T-helper 2 cell treated with Interferon-gamma antibody and Interleukin-4, amounts not matched to agents 5 μg/mL and 100 μg/mL, for 36 hours (primary cell): ENCODE data around the gene EPB42.

Source experiments
- DNase-seq: peaks from one replicate; pipeline ENCODE4 v3.0.0; 2021; ENCODE audit warnings: low spot score
- H3K27ac Mint-ChIP-seq: one replicate; pipeline ENCODE4 v1.8.0; 2021; ENCODE audit warnings: mild to moderate bottlenecking, mixed read lengths
- H3K27me3 Mint-ChIP-seq: one replicate; pipeline ENCODE4 v1.8.0; 2021; ENCODE audit warnings: low read depth, mixed read lengths
- H3K36me3 Mint-ChIP-seq: one replicate; pipeline ENCODE4 v1.8.0; 2021; ENCODE audit warnings: low read depth, mixed read lengths
- H3K4me1 Mint-ChIP-seq: one replicate; pipeline ENCODE4 v1.8.0; 2021; ENCODE audit warnings: low read depth, mixed read lengths
- H3K4me3 Mint-ChIP-seq: one replicate; pipeline ENCODE4 v1.8.0; 2022; ENCODE audit warnings: mild to moderate bottlenecking, moderate library complexity, mixed read lengths
- H3K9me3 Mint-ChIP-seq: one replicate; pipeline ENCODE4 v1.8.0; 2021; ENCODE audit warnings: mixed read lengths

Gene EPB42

DNA sequence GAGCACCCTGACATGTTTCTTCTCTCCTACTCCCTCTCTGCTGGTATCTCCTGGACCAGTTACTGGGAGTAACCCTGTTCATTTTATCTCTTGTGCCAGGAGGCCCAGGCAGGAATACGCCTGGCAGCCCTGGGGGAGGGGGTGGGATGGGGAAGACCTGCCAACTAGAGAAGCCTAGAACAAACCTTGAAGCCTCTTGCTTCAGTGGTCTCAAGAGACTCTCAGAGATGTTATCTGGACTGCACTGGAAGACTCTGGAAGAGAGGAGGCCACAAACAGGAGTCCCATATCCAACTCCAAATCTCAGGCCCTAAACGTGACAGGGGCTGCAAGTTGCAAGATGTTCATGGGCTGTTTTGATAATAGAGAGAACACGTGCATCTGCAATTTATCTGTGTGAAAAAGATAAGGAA, at the start of gene EPB42:
EPB42 (minus strand) TSS at position 28 of the 413 bp plus-strand sequence. CDS start 193 bp downstream, outside the sequence.
- no peak within 1 kb of the TSS for H3K27ac Mint-ChIP-seq
- no peak within 1 kb of the TSS for H3K4me3 Mint-ChIP-seq
- peaks cover 5% of the 10 kb centered on the region for H3K4me1 Mint-ChIP-seq
- peaks cover 4% of the 10 kb centered on the region for H3K9me3 Mint-ChIP-seq
- H3K27me3 Mint-ChIP-seq, result peaks cover 18% of the 10 kb centered on the region
- no peaks in the 10 kb centered on the region for H3K36me3 Mint-ChIP-seq
- DNase-seq, result no peak

DNA sequence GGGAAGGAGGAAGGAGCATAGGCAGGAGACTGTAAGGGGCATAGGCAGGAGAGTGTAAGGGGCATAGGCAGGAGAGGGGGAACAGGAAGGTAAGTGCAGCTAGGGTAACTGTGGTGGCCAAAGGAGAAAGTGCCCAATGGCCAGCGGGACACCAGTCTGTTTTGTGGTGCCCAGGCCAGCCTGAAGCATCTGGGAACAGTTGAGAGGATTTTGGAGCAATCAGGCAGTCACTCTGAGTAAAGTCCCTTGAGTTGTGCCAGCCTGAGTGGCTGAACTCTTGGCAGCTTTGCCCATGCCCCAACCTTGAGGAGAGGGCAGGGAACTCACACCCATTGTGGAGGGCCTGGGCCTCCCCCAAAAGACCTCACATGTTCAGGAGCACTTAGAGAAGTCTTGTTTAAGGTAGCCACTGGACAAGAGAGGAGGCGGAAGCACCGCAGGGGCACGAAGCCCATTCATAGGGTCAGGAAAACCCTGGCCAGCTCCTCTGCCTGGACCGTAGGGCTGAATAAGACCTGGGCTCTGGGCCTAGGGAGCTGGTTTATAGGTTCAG, 49.4 kb upstream of the EPB42 start:
- peaks cover 14% of the 10 kb centered on the region for H3K27me3 Mint-ChIP-seq
- no peak for DNase-seq
- no peaks in the 10 kb centered on the region for H3K36me3 Mint-ChIP-seq
- no peak overlapping the region for H3K27ac Mint-ChIP-seq
- H3K9me3 Mint-ChIP-seq, result no peaks in the 10 kb centered on the region
- peaks cover 5% of the 10 kb centered on the region for H3K4me1 Mint-ChIP-seq
- H3K4me3 Mint-ChIP-seq, result no peak overlapping the region

DNA sequence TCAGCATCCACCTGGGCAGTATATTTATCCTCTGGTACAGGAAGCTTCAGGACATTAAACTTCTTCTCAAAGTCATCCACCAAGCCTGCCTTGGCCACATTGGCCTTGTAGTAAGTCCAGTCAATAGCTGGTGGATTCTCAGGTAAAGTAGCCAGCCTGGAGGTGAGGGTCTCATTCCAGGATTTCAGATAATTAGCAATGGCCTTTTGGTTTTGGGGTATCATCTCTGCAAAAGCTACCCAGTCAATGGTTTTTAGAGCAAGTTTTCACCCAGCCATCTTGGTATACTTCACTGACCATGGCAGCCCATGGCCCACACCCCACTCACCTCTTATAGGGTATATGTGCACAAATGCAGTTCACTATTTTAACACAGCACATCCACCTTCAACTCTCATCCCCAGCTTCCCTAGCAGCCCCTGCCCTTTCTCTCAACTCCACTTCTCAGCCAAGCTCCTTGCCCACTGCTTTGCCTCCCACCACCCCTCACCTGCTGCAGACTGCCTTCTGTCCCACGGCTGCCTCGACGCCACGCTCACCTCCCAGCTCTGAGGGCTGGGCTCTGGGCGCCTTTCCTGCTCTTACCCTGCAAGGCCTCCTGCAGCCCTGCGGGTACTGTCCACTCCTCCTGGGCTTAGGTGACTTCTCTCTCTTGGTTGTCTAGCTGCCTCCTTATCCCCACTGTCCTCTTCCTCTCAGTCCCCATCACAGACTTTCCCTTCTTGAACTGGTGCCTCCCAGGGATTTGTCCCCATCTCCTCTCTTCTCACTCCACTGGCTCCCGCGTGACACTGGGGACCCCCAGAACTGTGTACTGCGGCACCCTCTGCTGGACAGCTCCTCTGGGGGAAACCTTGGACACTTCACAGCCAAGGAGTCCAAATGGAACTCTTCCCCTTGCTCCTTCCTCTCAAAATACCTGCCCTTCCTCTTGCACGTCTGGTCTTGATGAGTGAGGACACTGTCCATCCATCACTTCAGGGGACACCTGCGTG, 47.6 kb upstream of the EPB42 start:
- Mint-ChIP-seq H3K27ac (no peak overlapping the region), H3K27me3 (peaks cover 19% of the 10 kb centered on the region), H3K4me1 (peaks cover 4% of the 10 kb centered on the region), H3K36me3 (no peaks in the 10 kb centered on the region), H3K9me3 (no peaks in the 10 kb centered on the region), H3K4me3 (no peak overlapping the region)
- no peak for DNase-seq

DNA sequence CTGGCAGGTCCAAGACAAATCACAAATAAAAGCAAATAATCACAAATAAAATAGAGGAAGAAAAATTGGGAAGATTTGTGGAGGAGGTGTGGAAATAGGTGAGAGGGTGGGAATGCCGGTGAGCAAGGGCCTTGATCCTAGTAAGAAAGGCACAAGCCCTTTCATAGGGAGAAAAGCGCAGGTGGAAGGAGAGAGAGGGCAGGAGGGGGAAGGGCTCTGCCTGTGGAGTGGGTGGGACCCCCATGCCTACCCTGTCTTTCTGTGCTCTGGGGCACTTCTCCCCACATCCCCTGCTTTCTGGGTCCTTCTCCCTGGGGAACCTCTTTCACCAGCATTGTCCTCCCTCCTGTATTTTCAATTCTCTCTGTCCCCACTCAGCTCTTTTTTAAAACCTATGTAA, 46.6 kb upstream of the EPB42 start:
- Mint-ChIP-seq H3K27ac (no peak overlapping the region), H3K27me3 (peaks cover 23% of the 10 kb centered on the region), H3K4me3 (no peak overlapping the region), H3K36me3 (no peaks in the 10 kb centered on the region), H3K4me1 (peaks cover 4% of the 10 kb centered on the region), H3K9me3 (no peaks in the 10 kb centered on the region)
- no peak for DNase-seq

DNA sequence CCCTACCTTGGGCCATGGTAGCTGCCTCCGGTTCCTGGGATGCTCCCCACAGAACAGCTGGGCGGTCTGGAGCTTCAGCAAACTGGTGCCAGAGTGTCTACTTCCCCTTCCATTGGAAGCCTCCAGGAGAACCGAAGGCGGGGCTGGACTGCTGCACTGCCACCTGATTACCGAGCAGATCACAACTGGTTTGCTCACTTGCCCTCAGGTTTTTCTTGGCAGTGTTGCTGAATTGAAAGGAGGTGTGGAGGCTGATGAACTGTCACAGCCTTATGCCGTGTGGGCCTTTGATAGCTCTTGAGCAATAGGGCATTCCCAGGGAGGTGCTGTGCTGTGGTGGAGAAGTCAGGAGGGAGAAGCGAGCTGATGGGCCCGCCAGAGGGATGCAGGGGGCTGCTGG, 46.0 kb upstream of the EPB42 start, which contains the start of gene TGM5:
TGM5 (minus strand) TSS at position 95 of the 400 bp plus-strand sequence; CDS start at position 16, 79 bp downstream.
- Mint-ChIP-seq H3K36me3 (no peaks in the 10 kb centered on the region), H3K4me1 (peaks cover 4% of the 10 kb centered on the region), H3K4me3 (no peak within 1 kb of the TSS), H3K27ac (no peak within 1 kb of the TSS), H3K9me3 (no peaks in the 10 kb centered on the region), H3K27me3 (peaks cover 26% of the 10 kb centered on the region)
- DNase-seq, result no peak

DNA sequence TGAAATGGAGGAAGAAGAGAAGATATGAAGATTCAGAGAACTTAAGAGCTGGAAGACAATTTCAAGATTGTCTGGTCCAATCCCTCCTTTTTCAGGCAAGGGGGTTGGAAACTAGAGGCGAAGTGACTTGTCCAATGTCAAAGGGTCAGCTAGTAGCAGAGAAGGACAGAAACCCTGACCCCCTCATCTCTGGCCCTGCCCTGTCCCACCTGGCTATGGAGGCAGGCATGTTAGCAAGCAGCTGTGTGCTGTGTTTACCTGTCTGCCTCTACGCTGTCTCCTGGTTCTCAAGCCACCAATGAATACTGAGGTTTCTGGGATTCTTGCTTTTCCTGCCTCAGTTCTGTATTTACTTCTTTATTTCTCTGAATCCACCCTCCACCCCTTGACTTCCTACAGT, 45.6 kb upstream of the EPB42 start:
- H3K27ac Mint-ChIP-seq, result no peak overlapping the region
- H3K4me3 Mint-ChIP-seq, result no peak overlapping the region
- no peak for DNase-seq

DNA sequence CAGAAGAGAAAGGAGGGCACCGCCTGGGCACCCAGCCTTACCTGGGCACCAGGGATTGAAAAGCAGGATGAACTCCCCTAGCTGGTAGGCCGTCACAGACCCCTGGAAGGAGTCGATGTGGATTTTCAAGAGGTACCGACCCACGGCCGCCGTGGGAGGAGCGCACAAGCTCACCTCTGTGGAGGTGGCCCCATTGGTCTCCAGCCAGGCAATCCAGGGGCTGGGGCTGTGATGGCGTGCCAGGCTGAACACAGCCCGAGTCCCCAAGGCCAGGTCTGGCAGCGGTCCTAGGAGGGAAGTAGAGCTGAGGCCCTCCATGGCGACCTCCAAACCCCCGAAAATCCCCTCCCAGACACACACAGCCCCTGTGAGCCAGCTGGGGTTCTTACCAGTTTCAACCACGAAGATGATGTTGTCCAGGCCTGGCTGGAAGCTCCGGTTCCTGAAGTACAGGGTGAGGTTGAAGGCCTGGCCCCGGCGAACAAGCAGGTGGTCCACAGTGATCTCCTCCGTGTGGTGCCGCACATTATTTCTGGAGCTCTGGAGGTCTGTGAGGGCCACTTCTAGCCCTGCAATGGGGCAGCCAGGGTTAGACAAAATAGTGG, 39.3 kb upstream of the EPB42 start:
- DNase-seq, result no peak
- no peak overlapping the region for H3K27ac Mint-ChIP-seq
- no peaks in the 10 kb centered on the region for H3K9me3 Mint-ChIP-seq
- no peaks in the 10 kb centered on the region for H3K36me3 Mint-ChIP-seq
- H3K4me1 Mint-ChIP-seq, result no peaks in the 10 kb centered on the region
- no peak overlapping the region for H3K4me3 Mint-ChIP-seq
- H3K27me3 Mint-ChIP-seq, result peaks cover 15% of the 10 kb centered on the region

More for the DNA sequence above, 45.6 kb upstream of the EPB42 start:
- Mint-ChIP-seq H3K4me1 (peaks cover 4% of the 10 kb centered on the region), H3K27me3 (peaks cover 27% of the 10 kb centered on the region), H3K9me3 (no peaks in the 10 kb centered on the region), H3K36me3 (no peaks in the 10 kb centered on the region)

DNA sequence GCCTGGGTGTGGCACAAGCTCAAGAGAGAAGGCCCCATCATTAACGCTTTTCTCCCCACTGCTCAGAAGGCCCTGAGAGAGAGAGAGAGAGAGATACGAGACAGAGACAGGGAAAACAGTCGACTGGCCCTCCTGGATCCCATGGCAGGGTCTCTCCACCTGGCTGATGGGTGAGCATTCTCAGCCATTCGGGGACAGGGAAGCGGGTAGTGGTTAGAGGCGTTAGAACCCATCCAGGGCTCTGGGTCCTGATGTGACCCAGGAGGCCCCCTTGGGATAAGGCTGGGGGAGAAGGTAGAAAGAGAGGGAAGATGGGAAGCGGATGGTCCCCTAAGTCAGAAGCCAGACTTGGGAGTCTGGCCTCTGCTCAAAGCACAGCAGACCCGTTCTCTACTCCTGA, 38.0 kb upstream of the EPB42 start:
- no peak overlapping the region for H3K27ac Mint-ChIP-seq
- H3K4me3 Mint-ChIP-seq, result no peak overlapping the region
- H3K9me3 Mint-ChIP-seq, result no peaks in the 10 kb centered on the region
- no peaks in the 10 kb centered on the region for H3K36me3 Mint-ChIP-seq
- H3K27me3 Mint-ChIP-seq, result peaks cover 12% of the 10 kb centered on the region
- no peak for DNase-seq
- peaks cover 3% of the 10 kb centered on the region for H3K4me1 Mint-ChIP-seq

DNA sequence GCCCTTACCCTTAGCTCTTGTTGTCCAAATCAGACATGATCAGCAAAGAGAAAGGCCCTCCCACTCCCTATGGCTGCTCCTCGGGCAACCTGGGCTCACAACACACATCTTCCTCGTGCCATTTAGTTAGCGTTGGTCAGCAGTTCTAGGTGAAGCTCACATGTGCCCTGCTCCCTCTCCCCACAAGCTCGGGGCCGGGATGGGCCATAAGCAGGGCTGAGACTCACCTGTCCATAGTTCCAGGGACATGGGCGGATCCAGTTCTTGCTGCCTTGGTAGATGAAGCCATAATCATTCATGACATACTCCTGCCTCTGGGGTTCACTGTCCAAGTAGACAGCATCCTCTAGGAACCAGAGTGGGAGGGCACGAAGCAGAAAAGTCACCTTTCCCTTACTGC, 35.5 kb upstream of the EPB42 start:
- DNase-seq, result no peak
- no peak overlapping the region for H3K27ac Mint-ChIP-seq
- H3K9me3 Mint-ChIP-seq, result no peaks in the 10 kb centered on the region
- no peaks in the 10 kb centered on the region for H3K27me3 Mint-ChIP-seq
- peaks cover 19% of the 10 kb centered on the region for H3K4me1 Mint-ChIP-seq
- H3K4me3 Mint-ChIP-seq, result no peak overlapping the region
- no peaks in the 10 kb centered on the region for H3K36me3 Mint-ChIP-seq

DNA sequence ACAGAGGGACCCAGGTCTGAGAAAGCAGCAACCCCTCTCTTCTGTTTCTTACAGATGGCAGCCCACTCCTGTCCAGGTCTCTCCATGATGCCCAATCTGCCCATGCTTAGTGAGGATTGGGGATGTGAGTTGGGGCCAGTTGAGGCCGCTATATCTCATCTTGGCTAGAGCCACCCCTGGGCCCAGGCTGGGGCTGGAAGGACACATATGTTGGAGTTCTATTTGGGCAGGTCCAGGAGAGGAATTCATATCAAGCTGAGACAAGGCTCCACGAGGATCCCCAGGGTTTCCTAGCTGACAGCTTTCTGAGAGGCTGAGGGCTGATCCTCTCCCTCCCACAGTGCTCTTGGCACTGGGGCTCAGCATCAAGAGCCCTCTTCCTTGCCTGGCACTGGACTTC, 34.6 kb upstream of the EPB42 start:
- Mint-ChIP-seq H3K27me3 (no peaks in the 10 kb centered on the region), H3K36me3 (no peaks in the 10 kb centered on the region), H3K27ac (no peak overlapping the region), H3K9me3 (no peaks in the 10 kb centered on the region), H3K4me3 (no peak overlapping the region), H3K4me1 (peaks cover 25% of the 10 kb centered on the region)
- no peak for DNase-seq

DNA sequence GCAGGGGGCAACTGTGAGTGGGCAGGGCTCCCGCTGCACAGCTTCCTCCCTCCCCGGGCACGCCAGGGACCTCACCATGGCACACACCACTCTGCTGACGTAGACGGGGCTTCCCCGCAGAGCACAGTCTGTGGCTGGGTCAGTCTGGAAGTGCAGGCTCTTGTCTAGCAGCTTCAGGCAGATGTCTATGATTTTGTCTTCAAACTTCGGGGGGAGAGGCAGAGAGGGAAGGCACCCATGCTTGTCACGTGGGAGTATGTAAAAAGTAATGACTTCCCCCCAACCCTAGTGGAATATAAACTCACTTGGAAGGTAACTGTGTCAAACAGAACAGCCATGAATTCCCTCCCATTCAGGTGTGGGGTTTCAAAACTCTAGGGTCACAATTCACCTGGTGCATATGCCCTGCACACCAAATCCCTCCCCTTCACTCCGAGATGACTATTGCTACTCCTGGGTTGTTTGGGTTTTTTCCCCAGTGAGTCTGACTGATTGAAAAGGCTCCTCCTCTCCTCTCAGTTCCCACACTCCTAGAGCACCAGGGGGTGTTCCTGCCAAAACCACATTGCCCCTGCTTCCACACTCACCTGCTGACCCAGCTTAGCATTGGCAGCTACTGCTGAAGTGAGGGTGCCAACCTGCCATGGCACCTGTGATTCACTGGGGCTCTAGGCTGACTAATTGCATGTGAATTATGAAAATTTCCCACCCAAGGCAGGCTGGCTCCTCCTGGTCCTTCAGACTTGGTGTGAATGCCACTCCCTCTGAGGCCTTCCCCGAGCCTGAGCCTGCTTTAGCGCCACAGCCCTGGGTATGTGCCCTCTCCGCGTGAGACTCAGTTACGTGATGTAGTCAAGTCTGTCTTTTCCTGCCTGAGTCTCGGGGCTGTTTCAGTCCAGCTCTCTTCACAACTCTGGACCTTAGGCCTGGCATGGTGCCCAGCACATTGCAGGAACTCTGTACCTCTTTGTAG, 32.9 kb upstream of the EPB42 start:
- no peaks in the 10 kb centered on the region for H3K36me3 Mint-ChIP-seq
- H3K27me3 Mint-ChIP-seq, result no peaks in the 10 kb centered on the region
- no peak overlapping the region for H3K27ac Mint-ChIP-seq
- no peaks in the 10 kb centered on the region for H3K9me3 Mint-ChIP-seq
- DNase-seq, result no peak
- peaks cover 39% of the 10 kb centered on the region for H3K4me1 Mint-ChIP-seq
- H3K4me3 Mint-ChIP-seq, result no peak overlapping the region

DNA sequence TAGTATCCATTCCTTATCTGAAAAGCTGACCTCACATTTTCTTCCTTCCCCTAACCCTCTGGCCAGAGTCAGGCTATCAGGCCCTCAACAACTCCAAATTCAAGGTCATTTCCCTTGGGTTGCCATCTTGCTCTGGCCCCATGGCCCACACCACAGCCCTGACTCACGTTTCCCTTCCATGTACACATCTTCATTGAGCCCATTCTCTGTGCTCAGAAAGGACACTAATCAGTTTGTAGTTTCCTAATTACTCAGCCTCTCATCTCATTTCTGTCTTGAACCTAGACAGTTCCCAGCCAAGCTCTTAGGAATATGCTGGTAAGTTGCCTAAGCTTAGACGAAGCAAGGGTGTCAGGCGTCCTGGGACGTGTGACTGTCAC, 31.0 kb upstream of the EPB42 start:
- no peaks in the 10 kb centered on the region for H3K27me3 Mint-ChIP-seq
- H3K4me1 Mint-ChIP-seq, result peaks cover 39% of the 10 kb centered on the region
- H3K27ac Mint-ChIP-seq, result peak overlapping the region; percentile 73
- no peaks in the 10 kb centered on the region for H3K36me3 Mint-ChIP-seq
- H3K4me3 Mint-ChIP-seq, result no peak overlapping the region
- H3K9me3 Mint-ChIP-seq, result no peaks in the 10 kb centered on the region
- DNase-seq, result peak; percentile 47

DNA sequence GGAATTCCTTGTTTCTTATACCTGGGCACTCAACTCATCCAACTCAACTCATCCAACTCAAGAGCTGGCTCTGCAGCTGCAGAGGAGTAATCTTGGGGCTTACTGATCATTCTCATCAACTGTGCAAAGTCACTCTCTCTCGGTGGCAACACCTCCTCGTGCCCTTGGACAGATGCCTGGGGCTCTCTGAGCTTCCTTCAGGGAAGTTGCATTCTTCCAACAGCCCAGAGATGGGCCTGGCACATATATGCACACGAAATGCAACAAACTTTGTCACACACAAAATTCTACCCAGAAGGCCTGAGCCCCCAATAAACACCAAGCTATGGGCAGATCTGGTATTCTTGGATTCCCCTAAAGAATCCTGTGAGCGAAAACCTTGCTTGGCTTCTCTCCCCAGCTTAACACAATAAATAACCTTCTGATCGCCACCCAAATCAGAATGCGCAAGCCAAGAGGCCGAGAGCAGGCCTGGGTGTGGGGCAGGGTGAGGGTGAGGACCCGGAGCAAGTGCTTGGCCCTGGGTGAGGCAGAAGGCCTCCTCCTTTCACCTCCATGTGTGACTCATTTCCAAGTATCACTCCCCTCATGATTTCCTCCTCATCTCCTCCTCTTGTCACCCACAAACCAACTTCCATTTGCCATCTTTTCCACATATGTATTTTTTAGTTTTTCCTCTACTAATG, 30.5 kb upstream of the EPB42 start:
- no peaks in the 10 kb centered on the region for H3K36me3 Mint-ChIP-seq
- H3K27ac Mint-ChIP-seq, result peak overlapping the region; percentile 73
- DNase-seq, result no peak
- H3K27me3 Mint-ChIP-seq, result no peaks in the 10 kb centered on the region
- peaks cover 40% of the 10 kb centered on the region for H3K4me1 Mint-ChIP-seq
- H3K9me3 Mint-ChIP-seq, result no peaks in the 10 kb centered on the region
- no peak overlapping the region for H3K4me3 Mint-ChIP-seq
